HG03159 (cell line): ENCODE results near the gene TCOF1.

ENCODE experiments used
- ATAC-seq: cut with Tn5 transposase; IDR thresholded peaks from one replicate; pipeline ENCODE4 v1.9.1; 2021; ENCODE audit warnings: mild to moderate bottlenecking, moderate library complexity; ENCODE audit not compliant: unreplicated experiment

TCOF1 gene

GRCh38 chr5:150347451-150347850 lies 10.0 kb upstream of the TCOF1 start:
- ATAC-seq: no peak

GRCh38 chr5:150349681-150350275 lies 7.7 kb upstream of the TCOF1 start:
- ATAC-seq: no peak

GRCh38 chr5:150350524-150351344 lies 6.8 kb upstream of the TCOF1 start:
- peak; percentile 87 for ATAC-seq

- no peak for ATAC-seq
Measured at GRCh38 chr5:150352244-150353031, 5.1 kb upstream of the TCOF1 start.

- ATAC-seq: no peak
Measured at GRCh38 chr5:150353032-150353675, 4.3 kb upstream of the TCOF1 start.

GRCh38 chr5:150355791-150356190 lies 1.7 kb upstream of the TCOF1 start:
- no peak for ATAC-seq

GRCh38 chr5:150356575-150357294 lies 762 bp upstream of the TCOF1 start:
- ATAC-seq: no peak

GRCh38 chr5:150358261-150359095 lies 981 bp downstream of the TCOF1 start:
- ATAC-seq: no peak

- ATAC-seq: no peak
Measured at GRCh38 chr5:150361301-150361700, 3.8 kb downstream of the TCOF1 start.

GRCh38 chr5:150363185-150363584 lies 5.7 kb downstream of the TCOF1 start:
- no peak for ATAC-seq

- no peak for ATAC-seq
Measured at GRCh38 chr5:150364004-150364403, 6.5 kb downstream of the TCOF1 start.

- ATAC-seq: no peak
Measured at GRCh38 chr5:150368526-150368925, 11.0 kb downstream of the TCOF1 start.

- ATAC-seq: no peak
Measured at GRCh38 chr5:150372639-150373038, 15.1 kb downstream of the TCOF1 start.

GRCh38 chr5:150374651-150375050 lies 17.2 kb downstream of the TCOF1 start:
- ATAC-seq: no peak

- no peak for ATAC-seq
Measured at GRCh38 chr5:150376799-150377771, 19.6 kb downstream of the TCOF1 start.

- ATAC-seq: no peak
Measured at GRCh38 chr5:150377964-150378694, 20.6 kb downstream of the TCOF1 start.

- no peak for ATAC-seq
Measured at GRCh38 chr5:150384701-150385100, 27.2 kb downstream of the TCOF1 start.
